ENCODE data around the gene SEMA3E.

GRCh38 chr7:83465643-83466042, 183.3 kb downstream of the SEMA3E start:
- TF ChIP-seq, protein P1, sequence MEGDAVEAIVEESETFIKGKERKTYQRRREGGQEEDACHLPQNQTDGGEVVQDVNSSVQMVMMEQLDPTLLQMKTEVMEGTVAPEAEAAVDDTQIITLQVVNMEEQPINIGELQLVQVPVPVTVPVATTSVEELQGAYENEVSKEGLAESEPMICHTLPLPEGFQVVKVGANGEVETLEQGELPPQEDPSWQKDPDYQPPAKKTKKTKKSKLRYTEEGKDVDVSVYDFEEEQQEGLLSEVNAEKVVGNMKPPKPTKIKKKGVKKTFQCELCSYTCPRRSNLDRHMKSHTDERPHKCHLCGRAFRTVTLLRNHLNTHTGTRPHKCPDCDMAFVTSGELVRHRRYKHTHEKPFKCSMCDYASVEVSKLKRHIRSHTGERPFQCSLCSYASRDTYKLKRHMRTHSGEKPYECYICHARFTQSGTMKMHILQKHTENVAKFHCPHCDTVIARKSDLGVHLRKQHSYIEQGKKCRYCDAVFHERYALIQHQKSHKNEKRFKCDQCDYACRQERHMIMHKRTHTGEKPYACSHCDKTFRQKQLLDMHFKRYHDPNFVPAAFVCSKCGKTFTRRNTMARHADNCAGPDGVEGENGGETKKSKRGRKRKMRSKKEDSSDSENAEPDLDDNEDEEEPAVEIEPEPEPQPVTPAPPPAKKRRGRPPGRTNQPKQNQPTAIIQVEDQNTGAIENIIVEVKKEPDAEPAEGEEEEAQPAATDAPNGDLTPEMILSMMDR (conservative IDR thresholded peaks at IDR 0.05 in 1 of 2, IDR thresholded peaks at IDR 0.05 in 1 of 2; ENCODE audit: extremely low read depth in 1 of 2, insufficient read depth in 1 of 2, low read depth in 1 of 2, low read length in 2 of 2), result no peak
- no peak for TF ChIP-seq EZH2 (IDR thresholded peaks at IDR 0.05; ENCODE audit: borderline replicate concordance, low read length)
